ENCODE data around the gene RHOXF2.
"Not testable (repeated sequence)": the region's sequence is repeated elsewhere in the genome, so short reads cannot be mapped to it uniquely, and the experiment has no call there.

The RHOXF2 gene

GRCh38 chrX:120158313-120158712, at the start of gene RHOXF2:
RHOXF2 (plus strand) TSS chrX:120158613; CDS start chrX:120158751, 138 bp downstream.
- DNase-seq (ENCODE audit: low read depth): not testable (repeated sequence)

- no peak for DNase-seq (ENCODE audit: low read depth)
These were observed 49.0 kb upstream of the RHOXF2 start for GRCh38 chrX:120109378-120109777.

- DNase-seq (ENCODE audit: low read depth): no peak
These were observed 46.8 kb upstream of the RHOXF2 start for GRCh38 chrX:120111611-120112010.

GRCh38 chrX:120115438-120115963, 42.9 kb upstream of the RHOXF2 start, which contains the start of gene RHOXF1:
RHOXF1 (minus strand) TSS chrX:120115913; CDS start chrX:120115862, 51 bp downstream.
- no peak for DNase-seq (ENCODE audit: low read depth)

GRCh38 chrX:120120223-120120622, 38.2 kb upstream of the RHOXF2 start:
- no peak for DNase-seq (ENCODE audit: low read depth)

GRCh38 chrX:120125444-120125843, 33.0 kb upstream of the RHOXF2 start:
- no peak for DNase-seq (ENCODE audit: low read depth)

GRCh38 chrX:120128306-120128846, 30.0 kb upstream of the RHOXF2 start:
- DNase-seq (ENCODE audit: low read depth): not testable (repeated sequence)

GRCh38 chrX:120136128-120136527, 22.3 kb upstream of the RHOXF2 start:
- no peak for DNase-seq (ENCODE audit: low read depth)

- no peak for DNase-seq (ENCODE audit: low read depth)
These were observed 21.6 kb upstream of the RHOXF2 start for GRCh38 chrX:120136840-120137239.

GRCh38 chrX:120137439-120137838, 21.0 kb upstream of the RHOXF2 start:
- DNase-seq (ENCODE audit: low read depth): no peak

GRCh38 chrX:120140293-120140981, 18.0 kb upstream of the RHOXF2 start:
- no peak for DNase-seq (ENCODE audit: low read depth)

- DNase-seq (ENCODE audit: low read depth): no peak
These were observed 14.1 kb upstream of the RHOXF2 start for GRCh38 chrX:120144178-120144844.

GRCh38 chrX:120145295-120145925, 13.0 kb upstream of the RHOXF2 start:
- DNase-seq (ENCODE audit: low read depth): no peak

GRCh38 chrX:120146323-120146722, 12.1 kb upstream of the RHOXF2 start:
- DNase-seq (ENCODE audit: low read depth): not testable (repeated sequence)

GRCh38 chrX:120147537-120147936, 10.9 kb upstream of the RHOXF2 start:
- DNase-seq (ENCODE audit: low read depth): no peak

GRCh38 chrX:120150109-120150744, 8.2 kb upstream of the RHOXF2 start:
- DNase-seq (ENCODE audit: low read depth): not testable (repeated sequence)

GRCh38 chrX:120159086-120159485, 673 bp downstream of the RHOXF2 start:
- not testable (repeated sequence) for DNase-seq (ENCODE audit: low read depth)

- DNase-seq (ENCODE audit: low read depth): not testable (repeated sequence)
These were observed 34.8 kb downstream of the RHOXF2 start for GRCh38 chrX:120193254-120193653.

GRCh38 chrX:120193720-120194119, 35.3 kb downstream of the RHOXF2 start:
- DNase-seq (ENCODE audit: low read depth): not testable (repeated sequence)

- DNase-seq (ENCODE audit: low read depth): not testable (repeated sequence)
These were observed 37.4 kb downstream of the RHOXF2 start for GRCh38 chrX:120195786-120196185.

GRCh38 chrX:120196626-120197283, 38.3 kb downstream of the RHOXF2 start:
- DNase-seq (ENCODE audit: low read depth): not testable (repeated sequence)

All from activated T-cell treated with anti-CD3 and anti-CD28 coated beads for 24 hours (primary cell).